Stimulated activated CD4-positive, alpha-beta T cell treated with anti-CD3 and anti-CD28 coated beads, Interleukin-12 subunit alpha, Interleukin-12 subunit beta, amount 100 ng/mL, for 4 hours (primary cell): ENCODE results near the gene GPR3.
"Not testable (repeated sequence)": the region's sequence is repeated elsewhere in the genome, so short reads cannot be mapped to it uniquely, and the experiment has no call there.

Experiments
- DNase-seq: peaks from one replicate; pipeline ENCODE4 v3.0.0-alpha.2; 2020

GPR3 gene

DNA sequence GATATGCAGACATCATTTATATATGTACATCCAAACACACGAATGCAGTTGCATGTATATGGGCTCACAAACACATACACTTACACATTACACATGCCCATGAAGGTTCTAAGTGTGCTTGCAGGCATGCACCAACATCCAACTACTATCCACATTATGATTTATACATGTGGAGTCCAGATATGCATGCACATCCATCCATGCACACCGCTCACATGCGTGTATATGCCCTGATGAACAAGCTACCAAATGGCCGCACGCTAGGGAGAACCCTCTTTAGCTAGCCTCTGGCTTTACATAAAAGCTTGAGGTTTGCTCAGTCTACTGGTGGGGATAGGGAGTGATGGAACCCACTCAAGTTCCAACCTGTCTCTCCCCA lies 8.5 kb downstream of the GPR3 start:
- DNase-seq: no peak

DNA sequence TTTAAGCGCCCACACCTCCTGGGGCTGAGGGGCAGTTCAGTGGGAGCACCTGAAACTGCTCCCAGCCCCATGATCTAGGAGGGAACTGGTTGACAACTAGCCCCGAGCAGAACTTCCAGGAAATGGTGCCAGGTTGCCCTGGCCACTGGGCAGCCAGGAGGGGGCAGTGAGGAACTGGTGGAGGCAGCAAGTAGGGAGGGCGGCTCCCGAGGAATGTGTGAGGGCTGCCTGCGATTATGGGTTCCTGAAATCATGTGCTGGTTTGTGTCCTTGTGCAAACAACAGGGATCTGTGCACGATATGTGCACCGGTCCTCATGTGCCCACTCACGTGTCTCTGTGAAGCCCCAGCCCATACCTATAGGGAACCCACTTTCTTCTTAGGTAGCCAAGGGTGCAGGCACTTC lies 9.9 kb downstream of the GPR3 start:
- no peak for DNase-seq

DNA sequence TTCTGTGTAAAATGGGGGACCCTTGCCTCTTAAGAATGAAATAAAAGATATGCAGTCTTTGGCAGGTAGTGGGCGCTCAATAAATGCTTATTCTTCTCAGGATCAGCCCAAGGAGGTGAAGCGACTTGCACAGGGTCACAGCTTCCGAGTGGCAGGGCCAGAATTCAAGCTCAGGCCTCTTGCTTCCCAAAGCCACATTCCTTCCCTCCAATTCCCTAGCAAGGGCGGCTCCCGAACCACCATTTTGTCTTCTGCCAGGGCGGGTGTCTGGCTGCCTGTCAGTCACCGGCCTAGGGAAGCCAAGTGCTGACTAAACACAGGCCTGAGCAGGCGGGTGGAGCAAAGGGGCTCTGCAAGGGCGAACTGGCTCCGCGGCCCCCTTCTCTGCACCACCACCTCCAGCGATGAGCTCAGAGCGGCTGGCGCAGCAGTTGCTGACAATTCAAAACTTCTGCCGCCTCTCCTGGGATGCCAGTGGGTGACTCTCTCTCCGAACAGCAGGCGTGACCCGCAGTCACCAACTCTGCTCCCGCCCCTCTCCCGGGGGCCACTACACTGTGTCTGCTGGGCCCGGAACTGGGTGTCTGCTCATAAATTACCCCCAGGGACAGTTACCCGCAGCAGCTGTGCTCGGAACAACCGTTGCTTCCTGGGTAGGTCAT lies 10.8 kb downstream of the GPR3 start:
- no peak for DNase-seq

DNA sequence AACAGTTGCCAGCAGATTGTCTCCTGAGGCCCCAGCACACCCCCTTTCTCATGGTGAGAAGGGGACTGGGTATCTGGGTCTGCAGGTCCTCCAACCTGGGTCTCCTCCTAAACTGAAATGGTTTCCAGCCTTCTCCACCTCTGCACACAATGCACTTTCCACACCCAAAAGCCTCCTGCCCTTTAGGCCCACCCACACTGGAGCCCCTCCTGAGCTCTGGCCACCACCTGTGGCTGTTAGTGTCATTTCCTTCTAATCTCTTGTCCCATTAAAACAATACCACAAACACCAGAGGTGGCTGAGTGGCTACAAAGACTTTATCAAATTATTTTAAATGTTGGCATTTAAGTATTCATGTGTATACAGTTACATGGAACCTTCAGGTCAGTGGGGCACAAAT lies 11.5 kb downstream of the GPR3 start:
- no peak for DNase-seq

DNA sequence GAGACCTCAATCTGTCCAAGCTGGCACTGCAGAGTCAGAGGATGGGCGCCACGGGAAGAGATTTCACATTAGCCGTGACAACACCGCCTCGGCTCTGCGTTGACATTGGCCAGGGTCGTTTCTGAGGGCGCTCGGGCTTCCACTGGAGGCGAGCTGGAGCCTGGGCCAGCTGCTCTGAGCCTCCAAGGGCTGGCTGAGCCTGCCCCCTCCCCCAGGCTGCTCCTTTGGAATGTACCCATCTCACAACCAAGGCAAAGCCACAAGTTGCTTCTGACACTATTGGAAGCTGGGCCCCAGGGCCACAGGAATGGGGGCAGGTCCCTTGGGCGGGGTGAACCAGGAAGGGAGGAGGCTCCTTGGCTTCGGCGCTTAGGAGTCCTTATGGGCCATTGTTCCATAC lies 12.7 kb downstream of the GPR3 start:
- DNase-seq: no peak

DNA sequence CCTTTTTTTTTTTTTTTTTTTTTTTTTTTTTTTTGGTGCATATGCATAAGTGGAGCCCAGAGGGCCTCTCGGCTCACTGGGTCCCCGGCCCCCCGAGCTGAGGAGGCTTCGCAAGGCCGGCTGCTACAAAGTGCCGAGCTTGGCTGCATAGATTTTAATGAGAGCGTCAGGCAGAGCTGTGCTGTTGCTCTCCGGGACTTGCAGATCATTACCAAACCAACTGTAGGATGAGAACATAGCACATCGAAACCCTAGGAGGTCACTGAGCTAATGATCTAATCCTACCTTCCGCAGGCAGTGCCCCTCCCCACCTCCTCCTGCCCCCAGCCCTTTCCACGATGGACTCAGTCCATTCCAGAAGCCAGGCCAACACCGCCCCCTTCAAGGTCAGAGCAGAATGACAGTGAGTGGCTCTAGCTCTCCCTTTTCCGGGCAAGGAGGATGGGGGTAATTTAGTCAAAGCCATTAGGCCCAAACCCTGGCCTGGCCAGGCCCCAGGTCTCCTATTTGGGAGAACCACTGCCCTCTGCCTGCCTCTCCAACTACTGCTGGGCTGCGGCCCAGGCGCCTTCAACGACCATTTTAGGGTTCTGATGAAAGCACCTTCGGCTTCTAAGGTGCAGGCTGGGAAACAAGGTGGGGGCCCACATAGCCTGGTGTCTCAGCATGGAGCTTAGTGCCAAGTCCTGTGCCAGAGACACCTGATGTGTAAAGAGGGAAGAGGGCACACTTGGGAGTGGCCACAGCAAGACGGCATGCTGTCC lies 13.4 kb downstream of the GPR3 start:
- not testable (repeated sequence) for DNase-seq

DNA sequence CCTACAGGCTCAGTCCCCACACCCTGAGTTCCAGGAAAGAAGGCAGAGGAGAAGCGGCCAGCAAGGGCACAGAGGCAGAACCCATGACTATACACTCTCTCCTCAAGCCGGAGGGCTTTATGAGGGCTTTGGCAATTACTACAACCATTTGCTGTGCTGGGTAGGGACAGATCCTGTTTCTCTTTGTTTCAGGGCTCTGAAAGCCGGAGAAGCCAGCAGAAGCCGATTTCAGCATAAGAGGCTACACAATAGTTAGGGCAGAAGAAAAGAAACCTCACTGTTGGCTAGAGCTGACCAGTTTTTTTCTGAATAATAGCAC lies 13.9 kb downstream of the GPR3 start:
- DNase-seq: no peak

DNA sequence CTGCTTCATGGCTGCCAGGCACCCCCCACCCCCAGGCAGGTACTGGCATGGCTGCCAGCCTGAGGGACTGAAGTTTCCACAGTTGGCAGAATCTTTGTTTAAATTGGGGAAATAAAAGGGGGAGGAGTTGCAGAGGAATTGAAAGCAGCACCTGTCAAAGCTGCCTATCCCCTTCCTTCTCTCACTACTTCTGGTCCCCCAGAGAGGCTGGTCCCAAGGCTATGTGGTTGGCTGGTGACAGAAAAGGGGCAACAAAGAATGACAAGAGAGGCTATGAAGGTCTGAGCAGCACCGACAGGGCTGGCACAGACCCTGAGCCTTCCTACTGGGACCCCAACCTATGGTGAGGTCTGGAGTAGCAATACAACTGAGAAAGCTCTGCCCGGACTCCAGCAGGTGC lies 14.4 kb downstream of the GPR3 start:
- DNase-seq: not testable (repeated sequence)

DNA sequence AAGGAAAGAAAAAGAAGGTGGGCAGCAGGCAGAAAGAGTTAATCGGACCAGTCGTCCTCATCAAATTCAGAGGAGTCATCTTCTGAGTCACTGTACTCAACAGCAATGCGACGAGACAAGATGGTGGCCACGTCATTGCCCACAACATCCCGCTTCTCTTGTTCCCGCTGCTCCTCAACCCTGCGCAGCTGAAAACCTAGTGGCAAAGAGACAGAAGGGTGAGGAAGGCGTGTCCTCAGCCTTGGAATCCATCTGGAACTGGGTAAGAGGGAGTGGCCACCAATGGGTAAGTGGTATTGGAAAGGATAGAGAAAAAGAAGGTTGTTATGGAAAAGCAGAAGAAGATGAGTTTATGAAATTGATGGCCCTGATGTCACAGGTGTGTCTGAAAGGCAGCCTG lies 15.7 kb downstream of the GPR3 start:
- DNase-seq: no peak

DNA sequence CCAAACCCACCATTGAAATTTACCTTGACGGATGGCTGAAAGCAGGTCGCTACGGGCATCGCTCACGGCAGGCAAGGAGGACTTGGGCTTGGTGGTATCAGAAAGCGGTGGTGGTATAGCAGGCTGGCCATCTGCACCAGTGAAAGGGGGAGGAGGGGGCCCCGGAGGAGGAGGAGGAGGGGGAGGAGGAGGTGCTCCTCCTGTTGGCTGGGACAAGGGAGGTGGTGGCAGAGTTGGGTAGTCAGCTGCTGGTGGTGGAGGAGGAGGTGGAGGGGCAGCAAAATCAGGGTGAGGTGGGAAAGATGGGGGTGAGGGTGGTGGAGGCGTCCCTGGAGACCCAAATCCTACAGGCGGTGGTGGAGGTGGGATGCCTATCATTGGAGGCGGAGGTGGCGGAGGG lies 17.2 kb downstream of the GPR3 start:
- no peak for DNase-seq

DNA sequence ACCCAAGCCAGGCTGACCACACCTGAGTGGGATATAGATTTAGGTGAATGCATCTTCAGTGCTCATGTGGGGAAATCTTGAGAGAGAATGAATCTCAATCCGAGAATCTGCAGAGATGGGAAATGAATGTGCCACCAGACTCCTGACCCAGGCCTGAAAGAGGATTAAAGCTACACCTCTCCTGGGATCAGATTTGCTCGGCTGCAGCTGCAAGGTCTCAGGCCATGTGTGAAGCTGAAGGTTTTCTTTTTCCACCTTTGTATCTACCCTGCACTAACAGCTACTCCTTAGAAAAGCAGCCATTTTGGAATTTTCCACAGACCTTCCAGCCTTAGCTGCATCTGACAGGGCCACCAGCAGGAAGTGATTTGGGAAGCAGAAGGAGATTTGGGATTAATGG lies 18.3 kb downstream of the GPR3 start:
- no peak for DNase-seq

DNA sequence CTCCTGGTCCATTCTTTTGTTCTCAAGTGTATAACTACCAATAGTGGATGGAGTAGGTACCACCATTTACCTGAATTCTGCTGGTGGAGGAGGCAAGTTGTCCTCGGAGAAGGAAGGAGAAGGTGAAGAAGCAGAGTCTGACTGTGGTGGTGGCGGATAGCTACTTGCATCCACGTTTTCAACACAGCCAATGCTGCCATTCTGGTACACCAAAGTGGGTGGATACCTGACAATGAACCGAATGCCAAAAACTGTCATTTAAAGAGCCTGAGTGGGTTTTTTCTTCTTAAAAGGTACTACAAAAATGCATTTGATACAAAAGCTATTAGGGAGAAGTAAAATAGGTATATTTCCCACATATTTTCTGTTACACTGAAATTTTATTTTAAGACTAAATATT lies 20.1 kb downstream of the GPR3 start:
- no peak for DNase-seq

DNA sequence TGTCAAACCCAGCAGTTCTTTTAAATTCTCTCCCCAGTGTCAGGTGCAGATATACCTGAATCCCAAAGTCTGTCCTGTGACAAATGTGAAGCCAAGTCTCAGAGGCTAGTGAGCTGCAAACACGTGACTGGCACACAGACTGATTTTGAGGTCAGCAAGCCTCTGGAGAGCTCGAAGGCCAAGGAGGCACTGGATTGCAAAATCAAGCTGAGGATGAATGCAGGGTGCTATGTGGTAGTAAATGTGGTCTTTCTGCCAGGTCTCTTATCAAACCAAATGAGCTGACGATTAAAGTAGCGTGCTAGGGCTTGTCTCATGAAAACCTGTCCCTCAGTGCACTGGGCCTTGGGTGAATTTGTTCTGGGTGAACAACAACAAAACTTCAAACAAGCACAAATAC lies 20.6 kb downstream of the GPR3 start:
- no peak for DNase-seq

DNA sequence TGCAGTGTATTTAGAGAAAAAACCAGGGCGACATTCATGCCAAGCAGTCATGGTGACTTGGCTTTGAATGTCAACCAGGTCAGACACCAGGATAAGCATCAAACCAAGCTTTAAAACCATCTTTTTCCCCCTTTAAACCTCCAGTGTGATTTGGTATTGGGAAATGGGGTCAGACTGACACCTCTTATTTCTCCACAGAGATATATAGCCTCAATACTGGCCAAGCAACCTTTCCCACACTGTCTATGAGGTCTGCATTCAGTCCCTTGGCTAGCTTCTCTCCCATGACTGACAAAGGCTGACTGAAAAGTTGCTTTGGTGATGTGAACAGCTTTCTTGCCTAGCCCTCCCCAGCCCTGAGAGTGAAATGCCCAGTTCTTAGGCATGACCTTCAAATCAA lies 21.7 kb downstream of the GPR3 start:
- no peak for DNase-seq

DNA sequence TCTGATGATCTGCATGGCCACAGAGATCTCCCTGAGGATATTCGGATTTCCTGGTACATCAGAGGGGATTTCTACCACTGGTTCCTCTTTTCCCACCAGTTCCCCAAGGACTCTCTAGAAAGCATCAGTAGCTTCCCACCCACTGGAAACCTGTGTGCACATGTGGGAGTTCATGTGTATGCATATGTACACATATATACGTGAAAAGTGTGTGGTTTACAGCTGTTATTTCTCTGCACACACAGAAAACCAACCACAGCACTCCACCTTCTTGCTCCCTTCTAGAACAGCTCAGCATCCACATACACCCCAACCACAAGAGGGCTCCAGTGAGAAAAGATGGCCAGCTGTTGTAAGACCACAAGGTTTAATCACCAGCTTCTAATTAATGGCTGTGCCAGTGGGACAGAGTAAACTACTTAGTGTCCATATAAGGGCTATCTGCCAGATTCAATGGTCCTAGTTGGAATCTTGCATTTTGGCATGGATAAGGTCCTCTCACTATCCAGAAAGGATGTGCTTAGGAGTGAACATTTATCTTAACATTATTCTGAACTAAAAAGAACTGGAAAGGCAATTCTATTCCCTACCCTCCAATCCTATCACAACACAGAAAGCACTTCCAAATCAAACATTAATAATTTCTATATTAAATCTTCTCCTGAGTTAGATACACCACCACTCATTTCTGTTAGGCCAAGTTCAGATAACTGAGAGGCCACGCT lies 24.1 kb downstream of the GPR3 start:
- peak; percentile 35 for DNase-seq

DNA sequence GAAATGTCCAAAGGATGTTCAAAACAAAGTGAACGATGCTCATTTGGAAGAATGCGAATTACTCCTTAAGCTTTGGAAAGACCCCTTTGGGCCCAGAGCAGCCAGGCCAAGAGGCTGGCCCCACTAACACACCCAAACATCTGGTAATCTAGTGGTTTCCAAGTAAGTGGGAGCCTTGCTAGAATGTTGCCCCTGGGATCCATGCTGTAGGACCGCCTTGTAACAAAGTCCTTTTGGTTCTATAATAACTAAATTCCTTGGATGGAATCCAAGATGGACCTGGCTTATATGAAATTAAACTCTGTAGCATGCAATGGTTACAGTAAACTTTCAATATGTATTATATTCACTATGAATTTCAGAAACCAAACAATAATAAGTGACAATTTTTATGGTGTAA lies 25.3 kb downstream of the GPR3 start:
- no peak for DNase-seq

DNA sequence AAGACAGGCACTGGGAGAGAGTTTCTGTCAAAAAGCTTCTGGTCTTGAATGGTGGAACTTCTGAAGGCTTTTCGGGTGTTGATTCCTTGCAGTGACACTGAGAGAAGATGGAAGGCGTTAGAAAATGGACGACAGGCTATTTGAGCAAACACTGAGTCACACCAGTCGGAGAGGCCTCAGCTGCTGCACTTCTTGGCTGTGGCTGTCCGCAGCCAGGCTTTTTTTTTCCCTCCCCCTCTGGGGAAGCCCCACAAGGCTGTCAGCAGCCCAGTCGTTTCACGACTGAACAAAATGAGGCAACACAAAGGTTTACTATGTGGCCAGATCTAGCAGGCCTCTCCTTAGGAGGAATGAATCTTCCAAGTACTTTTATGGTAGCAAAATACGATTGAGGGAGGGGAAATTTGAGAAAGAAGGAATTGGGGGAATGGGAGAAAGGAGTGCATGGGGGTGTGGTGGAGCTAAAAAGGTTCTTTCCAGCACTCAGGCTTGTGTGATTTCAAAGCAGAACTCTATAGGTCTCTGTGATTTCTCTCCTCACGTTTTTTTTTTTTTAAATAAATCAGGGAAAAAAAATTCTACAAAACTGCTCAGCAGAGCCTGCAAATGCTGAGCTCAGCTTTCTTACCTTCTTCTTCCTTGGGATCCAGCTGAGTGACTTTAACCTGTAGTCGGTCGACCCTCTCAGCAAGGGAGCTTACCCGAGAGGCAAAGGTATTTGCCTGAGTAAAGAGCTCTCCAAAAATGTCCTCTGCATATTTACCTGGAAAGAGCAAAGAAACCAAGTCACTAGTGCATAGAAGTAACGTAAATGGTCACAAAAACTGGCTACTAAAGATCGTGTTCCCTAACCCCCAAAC lies 26.1 kb downstream of the GPR3 start:
- DNase-seq: no peak

DNA sequence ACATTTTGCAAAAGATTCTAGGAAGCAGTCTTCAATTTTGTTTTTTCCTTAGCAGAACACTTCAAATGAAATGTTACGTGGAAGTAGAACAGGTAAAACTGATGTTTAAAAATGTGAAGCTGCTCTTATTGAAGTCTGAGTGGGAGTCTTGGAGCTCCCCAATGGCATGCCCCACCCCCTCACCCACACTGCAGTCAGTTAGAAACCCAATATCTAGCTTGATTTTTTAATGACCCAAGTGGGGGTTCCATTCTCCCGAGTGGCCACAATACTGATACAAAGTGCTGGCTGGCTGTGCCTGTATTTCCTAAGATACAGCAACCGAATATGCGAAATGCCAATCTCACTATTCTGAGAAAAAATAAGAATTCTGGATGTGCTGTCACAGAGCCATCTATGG lies 31.3 kb downstream of the GPR3 start:
- DNase-seq: no peak

DNA sequence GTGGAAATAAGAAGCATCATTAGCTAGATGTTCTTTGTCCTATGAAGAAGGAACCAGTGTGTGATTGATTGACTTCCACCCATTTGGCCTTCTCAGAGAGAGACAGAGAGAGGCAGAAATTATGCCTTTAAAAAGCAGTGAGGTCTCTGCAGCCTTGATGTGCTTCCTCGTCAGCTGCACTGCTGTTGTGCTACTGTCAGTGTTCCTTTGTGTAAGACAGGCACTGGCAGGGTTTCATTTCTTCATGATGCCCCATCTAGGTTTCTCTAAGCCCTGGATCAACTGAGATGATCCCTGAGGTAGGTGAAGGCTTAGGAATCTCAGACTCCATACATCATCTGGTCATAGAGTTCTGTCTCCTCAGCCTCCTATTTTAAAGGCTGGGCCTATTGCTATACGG lies 34.9 kb downstream of the GPR3 start:
- no peak for DNase-seq

DNA sequence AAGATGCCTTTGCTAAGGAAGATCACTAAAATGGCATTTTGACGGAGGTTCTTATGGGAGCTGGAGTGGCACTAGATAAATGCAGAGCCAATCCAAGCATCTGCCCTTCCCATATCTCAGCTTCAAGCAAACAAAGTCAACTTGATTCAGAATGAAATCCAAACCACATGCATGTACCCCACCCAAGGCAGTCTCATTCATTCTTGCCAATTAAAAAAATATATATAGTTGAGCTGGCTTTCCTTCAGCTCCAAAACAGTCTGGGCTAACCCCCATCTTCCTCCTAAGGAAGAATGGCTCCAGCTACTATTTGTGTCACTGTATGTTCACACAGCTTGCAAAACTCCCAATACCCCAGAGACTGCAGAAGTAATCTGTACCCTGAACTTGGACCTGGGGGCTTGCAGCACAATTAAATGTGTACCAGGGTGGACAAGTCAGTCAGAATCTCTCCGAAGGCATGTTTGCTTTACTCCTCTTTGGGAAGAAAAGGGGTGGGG lies 35.4 kb downstream of the GPR3 start:
- no peak for DNase-seq

DNA sequence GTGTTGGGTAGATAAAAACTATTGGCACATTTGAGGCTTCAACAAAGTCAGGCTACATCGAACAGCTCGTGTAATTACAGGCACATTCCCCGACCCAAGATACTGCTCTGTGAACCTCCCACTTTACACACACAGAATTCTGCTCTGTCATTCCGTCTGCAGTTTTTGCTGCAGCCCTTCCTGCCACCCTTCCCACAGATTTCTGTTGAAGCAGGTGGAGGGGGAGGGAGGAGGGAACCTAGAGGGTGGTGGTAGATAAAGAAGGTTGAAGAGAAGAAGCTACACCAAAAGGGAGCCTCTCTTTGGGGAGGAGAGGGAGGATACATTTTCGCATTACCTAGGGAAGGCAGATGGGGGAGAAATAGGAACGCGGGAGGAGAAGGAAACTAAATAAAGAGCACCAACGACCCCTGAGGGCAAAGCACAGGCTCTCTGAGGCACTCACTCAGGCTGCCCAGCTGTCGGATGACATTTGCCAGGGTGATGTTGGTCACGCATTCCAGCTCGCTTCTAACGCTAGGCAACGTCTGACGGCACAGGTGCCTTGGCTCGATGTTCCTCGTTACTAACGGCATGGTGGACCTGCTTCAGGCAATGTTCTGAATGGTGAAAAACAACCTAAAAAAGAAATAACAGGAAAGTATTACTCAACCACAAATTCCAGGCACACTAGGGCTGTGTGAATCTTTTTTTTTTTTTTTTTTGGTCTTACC lies 36.0 kb downstream of the GPR3 start:
- peak; percentile 20 for DNase-seq

DNA sequence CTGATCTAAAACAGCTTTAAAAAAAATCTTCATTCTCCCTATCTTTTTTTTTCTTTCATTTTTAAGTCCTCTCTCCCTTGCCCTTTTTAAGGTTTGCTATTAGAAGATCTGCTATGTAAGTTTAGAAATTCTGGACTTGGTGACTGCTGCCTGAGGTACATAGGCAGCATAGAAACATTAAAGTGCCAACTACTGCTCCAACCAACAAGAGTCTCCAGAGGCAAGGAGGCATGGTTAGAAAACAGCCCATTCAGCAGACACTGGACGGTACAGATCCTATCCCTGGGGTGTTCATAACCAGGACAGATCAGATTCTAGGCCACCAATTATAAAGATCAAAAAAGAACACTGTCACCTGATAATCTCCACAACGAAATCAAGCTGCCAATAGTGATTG lies 36.6 kb downstream of the GPR3 start:
- DNase-seq: no peak
